ENCODE data around the gene ZNF764. TPM values are rescaled to one million over a fixed set of nuclear protein-coding genes. Genes with fewer than 3 reads are reported as not detected.

ZNF764 gene
- 10 to 100 TPM in 1 of 2 donors, 1 to 10 TPM in 1; 5.6 to 10.7 TPM for total RNA-seq
- polyA plus RNA-seq (ENCODE audit: insufficient read length in 2 of 2): 10 to 100 TPM in 1 of 2 donors, 1 to 10 TPM in 1; 9.7 to 15.5 TPM
- long read RNA-seq, donor 1, partial matches to known transcripts: 0 of 7 reads
- long read RNA-seq, donor 1, other reads (novel, unspliced or antisense): 0 of 7 reads
- long read RNA-seq, donor 2, partial matches to known transcripts: 0 of 1 reads
- long read RNA-seq, donor 2, other reads (novel, unspliced or antisense): 0 of 1 reads
- long read RNA-seq, donor 3, partial matches to known transcripts: 0 of 3 reads
- long read RNA-seq, donor 3, other reads (novel, unspliced or antisense): 0 of 3 reads
- long read RNA-seq, donor 4, transcript ZNF764-202 (3 exons, 2,970 nt): major isoform, 5 of 15 reads
- long read RNA-seq, donor 4, partial matches to known transcripts: 9 of 15 reads
- long read RNA-seq, donor 4, other reads (novel, unspliced or antisense): 0 of 15 reads

DNA sequence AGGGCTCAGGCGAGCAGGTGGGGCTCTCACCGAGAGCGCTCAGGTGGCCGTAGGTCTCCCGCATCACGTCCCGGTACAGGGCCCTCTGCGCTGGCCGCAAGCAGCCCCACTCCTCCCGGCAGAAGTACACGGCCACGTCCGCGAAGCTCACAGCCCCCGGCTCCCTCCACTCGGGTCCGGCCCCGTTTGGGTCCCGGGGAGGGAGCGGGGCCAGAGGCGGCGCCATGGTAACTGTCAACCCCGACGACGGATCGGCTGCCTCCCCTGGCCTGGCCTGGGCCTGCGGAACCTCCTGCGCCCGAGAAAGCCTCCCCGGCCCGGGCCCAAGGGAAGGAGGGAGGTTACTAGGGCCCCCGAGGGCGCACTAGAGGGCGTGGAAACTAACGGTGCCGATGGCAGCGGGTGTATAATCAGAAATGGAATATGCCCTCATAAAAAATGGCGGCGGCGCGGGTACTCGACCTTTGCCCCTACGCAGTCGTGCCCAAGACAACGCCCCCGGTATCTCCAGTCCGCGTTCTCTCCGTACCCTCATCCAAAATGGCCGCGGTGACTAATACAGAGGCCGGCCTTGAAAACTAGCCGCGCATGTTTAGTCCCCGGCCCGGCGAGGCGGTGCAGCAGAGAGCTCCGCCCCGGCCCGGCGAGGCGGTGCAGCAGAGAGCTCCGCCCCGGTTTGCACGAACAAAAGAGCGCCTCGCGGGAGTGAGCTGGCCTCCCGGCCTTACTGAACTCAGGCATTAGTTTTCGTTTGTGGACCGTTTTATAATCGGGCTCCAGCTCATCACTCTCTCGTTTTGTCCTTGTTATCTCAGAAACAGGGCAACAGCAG, at the start of gene ZNF764:
TSS of gene ZNF764 (minus strand) at position 418 of the 832 bp plus-strand sequence. CDS start at position 226, 192 bp downstream.
- peaks cover 32% of the 10 kb centered on the region for H3K36me3 ChIP-seq (ENCODE audit: control insufficient read depth, insufficient read depth, low read length)
- under 1% methylated on average over 73 of the region's 74 CpGs for WGBS (ENCODE audit: insufficient coverage)
- peak; percentile 89 to 100 (median 96) for DNase-seq (ENCODE audit: low read depth in 4 of 6, low spot score in 6 of 6)
- H3K27ac ChIP-seq (ENCODE audit: low read depth, low read length): peak within 1 kb of the TSS; percentile 97
- H3K4me1 ChIP-seq (ENCODE audit: control insufficient read depth, insufficient read depth, low read length): peaks cover 34% of the 10 kb centered on the region
- no peaks in the 10 kb centered on the region for H3K9me3 ChIP-seq (ENCODE audit: control insufficient read depth, insufficient read depth, low read length)
- peaks cover 2% of the 10 kb centered on the region for H3K27me3 ChIP-seq (ENCODE audit: control insufficient read depth, insufficient read depth, low read length)
- H3K4me3 ChIP-seq (ENCODE audit: low read depth, low read length): peak within 1 kb of the TSS; percentile 96

DNA sequence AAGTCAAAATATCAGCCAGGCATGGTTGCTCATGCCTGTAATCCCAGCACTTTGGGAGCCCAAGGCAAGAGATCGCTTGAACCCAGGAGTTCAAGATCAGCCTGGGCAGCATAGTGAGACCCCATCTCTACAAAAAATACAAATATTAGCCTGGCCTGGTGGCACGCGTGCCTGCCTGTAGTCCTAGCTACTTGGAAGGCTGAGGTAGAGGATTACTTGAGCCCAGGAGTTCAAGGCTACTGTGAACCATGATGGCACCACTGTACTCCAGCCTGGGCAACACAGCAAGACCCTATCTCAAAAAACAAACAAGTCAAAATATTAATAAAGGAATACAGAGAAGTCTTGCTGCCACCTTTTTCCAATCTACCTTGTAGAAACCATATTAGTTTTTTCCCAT, 47.8 kb upstream of the ZNF764 start:
- Histone ChIP-seq H3K27me3 (ENCODE audit: control insufficient read depth, insufficient read depth, low read length) (no peaks in the 10 kb centered on the region), H3K4me1 (ENCODE audit: control insufficient read depth, insufficient read depth, low read length) (peaks cover 18% of the 10 kb centered on the region), H3K36me3 (ENCODE audit: control insufficient read depth, insufficient read depth, low read length) (peaks cover 50% of the 10 kb centered on the region), H3K4me3 (ENCODE audit: low read depth, low read length) (no peak overlapping the region), H3K9me3 (ENCODE audit: control insufficient read depth, insufficient read depth, low read length) (no peaks in the 10 kb centered on the region), H3K27ac (ENCODE audit: low read depth, low read length) (no peak overlapping the region)
- no peak for DNase-seq (ENCODE audit: low read depth in 4 of 6, low spot score in 6 of 6)
- WGBS (ENCODE audit: insufficient coverage): 86% methylated on average over 2 of the region's 3 CpGs

GRCh38 chr16:30605158-30605557, 47.0 kb upstream of the ZNF764 start:
- WGBS (ENCODE audit: insufficient coverage): 94% methylated on average over 12 of the region's 15 CpGs
- peaks cover 50% of the 10 kb centered on the region for H3K36me3 ChIP-seq (ENCODE audit: control insufficient read depth, insufficient read depth, low read length)
- no peaks in the 10 kb centered on the region for H3K9me3 ChIP-seq (ENCODE audit: control insufficient read depth, insufficient read depth, low read length)
- DNase-seq (ENCODE audit: low read depth in 4 of 6, low spot score in 6 of 6): no peak
- no peak overlapping the region for H3K27ac ChIP-seq (ENCODE audit: low read depth, low read length)
- no peaks in the 10 kb centered on the region for H3K27me3 ChIP-seq (ENCODE audit: control insufficient read depth, insufficient read depth, low read length)
- H3K4me1 ChIP-seq (ENCODE audit: control insufficient read depth, insufficient read depth, low read length): peaks cover 11% of the 10 kb centered on the region
- H3K4me3 ChIP-seq (ENCODE audit: low read depth, low read length): no peak overlapping the region

DNA sequence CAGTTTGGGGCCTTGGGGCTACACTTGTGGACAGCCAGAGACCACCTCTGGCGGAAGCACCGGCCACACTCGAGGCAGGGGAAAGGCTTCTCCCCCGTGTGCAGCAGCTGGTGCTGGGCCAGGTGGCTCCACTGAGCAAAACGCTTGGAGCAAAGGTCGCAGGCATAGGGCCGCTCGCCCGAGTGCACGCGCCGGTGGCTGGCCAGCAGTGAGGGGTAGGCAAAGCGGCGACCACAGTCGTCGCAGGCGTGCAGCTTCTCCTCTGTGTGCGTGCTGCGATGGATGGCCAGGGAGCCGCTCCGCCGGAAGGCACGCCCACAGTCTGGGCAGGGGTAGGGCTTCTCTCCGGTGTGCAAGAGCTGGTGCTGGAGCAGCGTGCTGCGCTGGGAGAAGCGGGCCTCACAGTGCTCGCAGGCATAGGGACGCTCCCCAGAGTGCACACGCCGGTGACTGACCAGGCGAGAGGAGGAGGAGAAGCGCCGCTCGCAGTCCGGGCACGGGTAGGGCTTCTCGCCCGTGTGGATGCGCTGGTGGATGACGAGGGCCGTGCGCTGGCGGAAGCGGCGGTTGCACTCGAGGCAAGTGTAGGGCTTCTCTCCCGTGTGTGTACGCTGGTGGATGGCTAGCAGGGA, 46.3 kb upstream of the ZNF764 start:
- peaks cover 50% of the 10 kb centered on the region for H3K36me3 ChIP-seq (ENCODE audit: control insufficient read depth, insufficient read depth, low read length)
- no peaks in the 10 kb centered on the region for H3K9me3 ChIP-seq (ENCODE audit: control insufficient read depth, insufficient read depth, low read length)
- H3K27me3 ChIP-seq (ENCODE audit: control insufficient read depth, insufficient read depth, low read length): no peaks in the 10 kb centered on the region
- no peak overlapping the region for H3K4me3 ChIP-seq (ENCODE audit: low read depth, low read length)
- peaks cover 11% of the 10 kb centered on the region for H3K4me1 ChIP-seq (ENCODE audit: control insufficient read depth, insufficient read depth, low read length)
- WGBS (ENCODE audit: insufficient coverage): 92% methylated on average over 49 of the region's 49 CpGs
- no peak for DNase-seq (ENCODE audit: low read depth in 4 of 6, low spot score in 6 of 6)
- H3K27ac ChIP-seq (ENCODE audit: low read depth, low read length): no peak overlapping the region

GRCh38 chr16:30603945-30604315, 45.8 kb upstream of the ZNF764 start:
- H3K27me3 ChIP-seq (ENCODE audit: control insufficient read depth, insufficient read depth, low read length): no peaks in the 10 kb centered on the region
- no peak overlapping the region for H3K27ac ChIP-seq (ENCODE audit: low read depth, low read length)
- H3K36me3 ChIP-seq (ENCODE audit: control insufficient read depth, insufficient read depth, low read length): peaks cover 50% of the 10 kb centered on the region
- H3K4me3 ChIP-seq (ENCODE audit: low read depth, low read length): no peak overlapping the region
- H3K4me1 ChIP-seq (ENCODE audit: control insufficient read depth, insufficient read depth, low read length): peaks cover 9% of the 10 kb centered on the region
- 93% methylated on average over 7 of the region's 7 CpGs for WGBS (ENCODE audit: insufficient coverage)
- DNase-seq (ENCODE audit: low read depth in 4 of 6, low spot score in 6 of 6): no peak
- H3K9me3 ChIP-seq (ENCODE audit: control insufficient read depth, insufficient read depth, low read length): no peaks in the 10 kb centered on the region

DNA sequence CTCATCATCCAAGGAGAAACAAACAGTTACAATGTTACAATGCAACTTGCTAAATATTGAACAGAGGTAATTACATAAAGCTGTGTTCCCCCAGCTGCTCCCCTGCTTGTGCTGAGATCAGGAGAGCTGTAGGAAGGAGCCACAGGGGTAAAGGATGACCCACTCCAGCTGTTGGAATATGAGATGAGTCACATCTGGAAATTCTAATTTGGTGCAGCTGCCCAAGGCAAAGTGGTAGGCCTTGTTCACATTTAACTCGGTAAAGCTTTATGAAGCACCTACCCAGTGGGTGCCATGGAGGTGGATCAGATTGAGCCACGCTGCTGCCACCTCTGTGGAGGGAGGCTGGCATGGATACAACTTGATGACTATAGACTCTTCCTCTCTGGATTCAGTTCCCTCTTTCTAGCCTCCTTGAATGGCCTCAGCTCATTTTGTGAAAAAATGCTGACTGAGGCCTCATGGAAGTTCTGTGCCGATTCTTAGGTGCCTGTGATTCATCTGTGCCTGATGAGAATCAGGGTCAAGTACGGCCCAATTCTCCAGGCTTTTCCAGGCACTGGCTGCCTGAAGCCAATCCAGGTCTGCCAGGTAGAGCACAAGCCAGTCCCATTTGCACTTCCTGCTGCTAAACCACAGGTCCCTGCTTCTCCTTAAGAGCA, 44.6 kb upstream of the ZNF764 start:
- H3K4me1 ChIP-seq (ENCODE audit: control insufficient read depth, insufficient read depth, low read length): peaks cover 6% of the 10 kb centered on the region

GRCh38 chr16:30601966-30602365, 43.8 kb upstream of the ZNF764 start:
- Histone ChIP-seq H3K4me1 (ENCODE audit: control insufficient read depth, insufficient read depth, low read length) (peaks cover 6% of the 10 kb centered on the region), H3K36me3 (ENCODE audit: control insufficient read depth, insufficient read depth, low read length) (peaks cover 36% of the 10 kb centered on the region), H3K4me3 (ENCODE audit: low read depth, low read length) (no peak overlapping the region), H3K27ac (ENCODE audit: low read depth, low read length) (no peak overlapping the region), H3K27me3 (ENCODE audit: control insufficient read depth, insufficient read depth, low read length) (no peaks in the 10 kb centered on the region), H3K9me3 (ENCODE audit: control insufficient read depth, insufficient read depth, low read length) (no peaks in the 10 kb centered on the region)
- 100% methylated on average over 1 of the region's 4 CpGs for WGBS (ENCODE audit: insufficient coverage)
- no peak for DNase-seq (ENCODE audit: low read depth in 4 of 6, low spot score in 6 of 6)

More for the DNA sequence above, 44.6 kb upstream of the ZNF764 start:
- DNase-seq (ENCODE audit: low read depth in 4 of 6, low spot score in 6 of 6): no peak
- Histone ChIP-seq H3K27ac (ENCODE audit: low read depth, low read length) (no peak overlapping the region), H3K27me3 (ENCODE audit: control insufficient read depth, insufficient read depth, low read length) (no peaks in the 10 kb centered on the region), H3K4me3 (ENCODE audit: low read depth, low read length) (no peak overlapping the region), H3K9me3 (ENCODE audit: control insufficient read depth, insufficient read depth, low read length) (no peaks in the 10 kb centered on the region), H3K36me3 (ENCODE audit: control insufficient read depth, insufficient read depth, low read length) (peaks cover 44% of the 10 kb centered on the region)
- 75% methylated on average over 3 of the region's 4 CpGs for WGBS (ENCODE audit: insufficient coverage)

DNA sequence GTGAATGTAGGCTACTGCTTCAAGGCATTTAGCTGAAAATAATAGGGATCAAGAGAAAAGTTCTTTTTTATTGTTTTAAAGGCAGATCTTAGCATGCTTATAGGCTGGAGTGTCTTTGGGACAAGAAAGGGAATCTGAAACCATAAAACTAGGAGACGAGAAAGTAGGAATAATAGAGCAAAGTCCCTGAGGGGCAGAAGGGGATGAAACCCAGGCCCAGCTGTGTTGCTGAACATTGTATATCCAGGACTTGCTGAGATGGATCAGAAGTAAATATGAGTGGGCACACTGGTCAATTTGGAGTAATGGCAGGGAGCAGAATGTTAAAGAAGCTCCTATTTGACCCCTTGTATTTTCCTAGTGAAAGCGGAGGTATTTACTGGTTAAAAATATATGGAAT, 42.8 kb upstream of the ZNF764 start:
- no peaks in the 10 kb centered on the region for H3K27me3 ChIP-seq (ENCODE audit: control insufficient read depth, insufficient read depth, low read length)
- H3K36me3 ChIP-seq (ENCODE audit: control insufficient read depth, insufficient read depth, low read length): peaks cover 29% of the 10 kb centered on the region
- peaks cover 6% of the 10 kb centered on the region for H3K4me1 ChIP-seq (ENCODE audit: control insufficient read depth, insufficient read depth, low read length)
- WGBS (ENCODE audit: insufficient coverage): 95% methylated on average over 1 of the region's 2 CpGs
- H3K4me3 ChIP-seq (ENCODE audit: low read depth, low read length): no peak overlapping the region
- no peak for DNase-seq (ENCODE audit: low read depth in 4 of 6, low spot score in 6 of 6)
- H3K27ac ChIP-seq (ENCODE audit: low read depth, low read length): no peak overlapping the region
- H3K9me3 ChIP-seq (ENCODE audit: control insufficient read depth, insufficient read depth, low read length): no peaks in the 10 kb centered on the region

DNA sequence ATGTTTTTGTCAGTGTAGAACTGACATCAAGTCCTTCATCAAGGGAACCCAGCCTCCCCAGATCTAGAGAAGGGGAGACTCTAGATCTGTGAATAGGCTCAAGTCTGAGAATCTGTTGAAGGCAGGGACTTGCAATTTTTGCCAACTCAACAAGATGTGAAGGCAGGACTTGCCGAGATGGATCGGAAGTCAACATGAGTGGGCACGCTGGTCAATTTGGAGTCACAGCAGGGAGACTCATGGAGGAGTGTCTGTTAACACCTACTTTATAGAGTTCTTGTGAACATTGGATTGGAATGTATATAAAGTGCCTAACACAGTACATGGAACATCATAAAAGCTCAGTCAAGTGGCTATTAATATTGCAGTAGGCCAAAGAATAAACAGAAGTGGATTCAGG, 42.0 kb upstream of the ZNF764 start:
- 100% methylated on average over 3 of the region's 3 CpGs for WGBS (ENCODE audit: insufficient coverage)
- H3K36me3 ChIP-seq (ENCODE audit: control insufficient read depth, insufficient read depth, low read length): peaks cover 24% of the 10 kb centered on the region
- no peak for DNase-seq (ENCODE audit: low read depth in 4 of 6, low spot score in 6 of 6)
- H3K9me3 ChIP-seq (ENCODE audit: control insufficient read depth, insufficient read depth, low read length): no peaks in the 10 kb centered on the region
- H3K4me3 ChIP-seq (ENCODE audit: low read depth, low read length): no peak overlapping the region
- peaks cover 4% of the 10 kb centered on the region for H3K4me1 ChIP-seq (ENCODE audit: control insufficient read depth, insufficient read depth, low read length)
- H3K27ac ChIP-seq (ENCODE audit: low read depth, low read length): no peak overlapping the region
- H3K27me3 ChIP-seq (ENCODE audit: control insufficient read depth, insufficient read depth, low read length): no peaks in the 10 kb centered on the region
